Colonic mucosa (tissue), 4 donors: ENCODE data around the gene RNU7-1. TPM values are rescaled to one million over a fixed set of nuclear protein-coding genes. Genes with fewer than 3 reads are reported as not detected.

Source experiments
- DNase-seq: peaks from one replicate; pipeline ENCODE4 v3.0.0-alpha.2; 2020
- H3K27ac ChIP-seq: fragments of 200-600 bp; one replicate; pipeline ENCODE4 v1.8.0; 2021
- H3K27me3 ChIP-seq: fragments of 200-600 bp; one replicate; pipeline ENCODE4 v1.8.0; 2021
- H3K36me3 ChIP-seq: fragments of 200-600 bp; one replicate; pipeline ENCODE4 v1.8.0; 2021
- H3K4me1 ChIP-seq: fragments of 200-600 bp; one replicate; pipeline ENCODE4 v1.8.0; 2021; ENCODE audit warnings: mild to moderate bottlenecking
- H3K4me3 ChIP-seq: fragments of 200-600 bp; one replicate; pipeline ENCODE4 v1.8.0; 2021
- H3K9ac ChIP-seq, 2 donors: one replicate each; pipeline ENCODE4 v1.7.0; 2013; ENCODE audit warnings: control low read depth in 2 of 2, low read depth in 2 of 2, low read length in 2 of 2
- H3K9me3 ChIP-seq: fragments of 200-600 bp; one replicate; pipeline ENCODE4 v1.8.0; 2021
- CTCF ChIP-seq: fragments of 200-600 bp; IDR thresholded peaks from one replicate; pipeline ENCODE4 v1.8.0; 2022; ENCODE audit warnings: antibody characterized with exemption, mild to moderate bottlenecking
- intact Hi-C: fragments of 100-400 bp; cut with DNase I; formaldehyde crosslinking; loops from one replicate; pipeline ENCODE4 v1.14.1; 2022
- total RNA-seq, 2 donors: library from RNA; stranded (reverse); fragmentation: NEBNext Ultra II Directional in 1 of 2; extraction: Animal tissue kit (Norgen Biotek cat#: 25700) in 1 of 2; gene quantifications; one replicate each; pipeline ENCODE4 v1.2.1, GENCODE V29; 2021
- donor health status: healthy.
- donor health status: DM: no; HTN: no; CAD: no.
- donor health status: DM: no; HTN: no; CAD: no.

The RNU7-1 gene
- total RNA-seq, 2 donors from 2014 or later = not detected

- no peak for DNase-seq
- H3K36me3 ChIP-seq = no peaks in the 10 kb centered on the region
- H3K9ac ChIP-seq = peak overlapping the region; percentile 9 to 19
- H3K4me3 ChIP-seq = peak overlapping the region; percentile 15
- H3K27me3 ChIP-seq = no peaks in the 10 kb centered on the region
- intact Hi-C loops = no loop called here
- H3K4me1 ChIP-seq = no peaks in the 10 kb centered on the region
- peak overlapping the region; percentile 80 for H3K27ac ChIP-seq
- TF ChIP-seq CTCF = no peak
- H3K9me3 ChIP-seq = no peaks in the 10 kb centered on the region
Measured at GRCh38 chr12:6954316-6955107, 10.9 kb downstream of the RNU7-1 start.

- Histone ChIP-seq H3K4me1 (peaks cover 8% of the 10 kb centered on the region), H3K27ac (peak overlapping the region; percentile 80), H3K9me3 (no peaks in the 10 kb centered on the region), H3K27me3 (no peaks in the 10 kb centered on the region), H3K4me3 (no peak overlapping the region), H3K36me3 (no peaks in the 10 kb centered on the region), H3K9ac (peak overlapping the region in 1 of 2 donors; percentile 9)
- intact Hi-C loops = no loop called here
- TF ChIP-seq CTCF = no peak
- no peak for DNase-seq
Measured at GRCh38 chr12:6955108-6956020, 11.7 kb downstream of the RNU7-1 start.

- H3K27me3 ChIP-seq = no peaks in the 10 kb centered on the region
- H3K9ac ChIP-seq = no peak overlapping the region
- no peak overlapping the region for H3K27ac ChIP-seq
- H3K36me3 ChIP-seq = no peaks in the 10 kb centered on the region
- no peak for DNase-seq
- TF ChIP-seq CTCF = no peak
- peaks cover 10% of the 10 kb centered on the region for H3K4me1 ChIP-seq
- H3K9me3 ChIP-seq = no peaks in the 10 kb centered on the region
- intact Hi-C loops = no loop called here
- no peak overlapping the region for H3K4me3 ChIP-seq
Measured at GRCh38 chr12:6956021-6956727, 12.6 kb downstream of the RNU7-1 start.

- peaks cover 10% of the 10 kb centered on the region for H3K4me1 ChIP-seq
- no peak overlapping the region for H3K9ac ChIP-seq
- no peaks in the 10 kb centered on the region for H3K27me3 ChIP-seq
- TF ChIP-seq CTCF = no peak
- H3K27ac ChIP-seq = no peak overlapping the region
- intact Hi-C loops = no loop called here
- no peaks in the 10 kb centered on the region for H3K9me3 ChIP-seq
- no peak overlapping the region for H3K4me3 ChIP-seq
- DNase-seq = no peak
- no peaks in the 10 kb centered on the region for H3K36me3 ChIP-seq
Measured at GRCh38 chr12:6957151-6957701, 13.6 kb downstream of the RNU7-1 start.
